DMS153 treated with DMSO at 0.1 percent for 48 hours (cell line): ENCODE measurements around the gene MALT1.
A peak's percentile ranks its signal among the peaks of the same experiment; 100 is the strongest.
"Not testable (repeated sequence)": the region's sequence is repeated elsewhere in the genome, so short reads cannot be mapped to it uniquely, and the experiment has no call there.

ENCODE experiments used
- DNase-seq: peaks from one replicate; lab custom pipeline; 2025; ENCODE audit not compliant: unreplicated experiment; lab: John Stamatoyannopoulos, UW

MALT1 gene

GRCh38 chr18:58768293-58768974 lies 97.2 kb downstream of the MALT1 start:
- peak; percentile 79 for DNase-seq

GRCh38 chr18:58769321-58769720 lies 98.1 kb downstream of the MALT1 start:
- DNase-seq = no peak

- DNase-seq = no peak
These were observed 99.3 kb downstream of the MALT1 start for GRCh38 chr18:58770601-58771000.

- no peak for DNase-seq
These were observed 100.9 kb downstream of the MALT1 start for GRCh38 chr18:58772161-58772560.

GRCh38 chr18:58776084-58776483 lies 104.8 kb downstream of the MALT1 start:
- no peak for DNase-seq

- not testable (repeated sequence) for DNase-seq
These were observed 105.3 kb downstream of the MALT1 start for GRCh38 chr18:58776541-58776940.

GRCh38 chr18:58777471-58777870 lies 106.2 kb downstream of the MALT1 start:
- DNase-seq = no peak

- DNase-seq = no peak
These were observed 108.3 kb downstream of the MALT1 start for GRCh38 chr18:58779529-58779928.

- no peak for DNase-seq
These were observed 108.8 kb downstream of the MALT1 start for GRCh38 chr18:58780045-58780444.

- peak; percentile 65 for DNase-seq
These were observed 110.4 kb downstream of the MALT1 start for GRCh38 chr18:58781627-58782194.

- DNase-seq = no peak
These were observed 113.4 kb downstream of the MALT1 start for GRCh38 chr18:58784601-58785137.

- DNase-seq = no peak
These were observed 114.0 kb downstream of the MALT1 start for GRCh38 chr18:58785171-58785805.

- DNase-seq = no peak
These were observed 114.6 kb downstream of the MALT1 start for GRCh38 chr18:58785870-58786269.

GRCh38 chr18:58787536-58788149 lies 116.4 kb downstream of the MALT1 start:
- no peak for DNase-seq

- DNase-seq = no peak
These were observed 117.2 kb downstream of the MALT1 start for GRCh38 chr18:58788470-58788869.

GRCh38 chr18:58788971-58789875 lies 118.0 kb downstream of the MALT1 start:
- DNase-seq = no peak

- no peak for DNase-seq
These were observed 118.6 kb downstream of the MALT1 start for GRCh38 chr18:58789876-58790240.

- no peak for DNase-seq
These were observed 120.8 kb downstream of the MALT1 start for GRCh38 chr18:58792086-58792485.

GRCh38 chr18:58793361-58793760 lies 122.1 kb downstream of the MALT1 start:
- DNase-seq = no peak

- DNase-seq = no peak
These were observed 125.0 kb downstream of the MALT1 start for GRCh38 chr18:58796220-58796619.

- no peak for DNase-seq
These were observed 129.3 kb downstream of the MALT1 start for GRCh38 chr18:58800582-58800981.
